ENCODE measurements around the gene CSK. TPM values are rescaled to one million over a fixed set of nuclear protein-coding genes. Genes with fewer than 3 reads are reported as not detected.

Gene CSK
- total and polyA plus RNA-seq, 4 donors: 6.9 to 41.7 (median 24.1) TPM

GRCh38 chr15:74789171-74789631 is 7.3 kb downstream of the CSK start:
- no peaks in the 10 kb centered on the region for H3K36me3 ChIP-seq (ENCODE audit: control insufficient read depth in 4 of 4, insufficient read depth in 3 of 4, low read depth in 1 of 4, low read length in 3 of 4)
- no peak for DNase-seq (ENCODE audit: low spot score)
- H3K9ac ChIP-seq (ENCODE audit: low read depth in 1 of 2, low read length in 2 of 2): no peak overlapping the region
- H3K9me3 ChIP-seq (ENCODE audit: control insufficient read depth in 4 of 4, low read length in 3 of 4): no peaks in the 10 kb centered on the region
- peaks cover 16 to 78% (median 51%) of the 10 kb centered on the region in 4 donors for H3K4me1 ChIP-seq (ENCODE audit: control insufficient read depth in 4 of 4, insufficient read depth in 4 of 4, low read length in 3 of 4)
- 41% methylated on average over 14 of the region's 14 CpGs for WGBS
- no peak overlapping the region for H3K4me3 ChIP-seq (ENCODE audit: low read depth in 1 of 3, low read length in 3 of 3)
- H3K27ac ChIP-seq (ENCODE audit: low read depth in 1 of 2, low read length in 2 of 2): peak overlapping the region; percentile 48 to 49
- H3K27me3 ChIP-seq (ENCODE audit: control insufficient read depth in 4 of 4, insufficient read depth in 4 of 4, low read length in 3 of 4): no peaks in the 10 kb centered on the region
- TF ChIP-seq REST (IDR thresholded peaks at IDR 0.05) (no peak), RXRA (IDR thresholded peaks at IDR 0.05) (peak; percentile 55 to 63), SP1 (IDR thresholded peaks at IDR 0.05) (peak; percentile 21), TAF1 (conservative IDR thresholded peaks at IDR 0.05) (no peak), RAD21 (IDR thresholded peaks at IDR 0.05) (peak in 1 of 2 donors; percentile 18), ZBTB33 (IDR thresholded peaks at IDR 0.05) (no peak), YY1 (IDR thresholded peaks at IDR 0.05) (no peak), GABPA (IDR thresholded peaks at IDR 0.05 in 1 of 2, conservative IDR thresholded peaks at IDR 0.05 in 1 of 2) (no peak), FOXA1 (IDR thresholded peaks at IDR 0.05) (no peak), HNF4G (IDR thresholded peaks at IDR 0.05) (no peak), JUND (IDR thresholded peaks at IDR 0.05) (no peak), CTCF (IDR thresholded peaks at IDR 0.05; ENCODE audit: low read depth, low read length, missing input control) (no peak), MAX (IDR thresholded peaks at IDR 0.05) (no peak), FOXA2 (IDR thresholded peaks at IDR 0.05) (no peak), EGR1 (IDR thresholded peaks at IDR 0.05; ENCODE audit: low read depth in 2 of 2) (no peak), NR2F2 (IDR thresholded peaks at IDR 0.05) (no peak), HNF4A (conservative IDR thresholded peaks at IDR 0.05) (peak; percentile 72 to 76), ATF3 (IDR thresholded peaks at IDR 0.05) (no peak)
